GM19240 (cell line): ENCODE results near the gene ATF6.
"Not testable (repeated sequence)": the region's sequence is repeated elsewhere in the genome, so short reads cannot be mapped to it uniquely, and the experiment has no call there.

Source experiments
- DNase-seq: peaks from one replicate; pipeline ENCODE4 v3.0.0; 2011; ENCODE audit warnings: low spot score; ENCODE audit not compliant: insufficient read length

ATF6 gene

GRCh38 chr1:161826478-161826877 is 60.4 kb downstream of the ATF6 start:
- no peak for DNase-seq

- DNase-seq = no peak
These were observed 61.7 kb downstream of the ATF6 start for GRCh38 chr1:161827786-161828185.

GRCh38 chr1:161832299-161832907 is 66.3 kb downstream of the ATF6 start:
- DNase-seq = not testable (repeated sequence)

- no peak for DNase-seq
These were observed 68.9 kb downstream of the ATF6 start for GRCh38 chr1:161834967-161835550.

- no peak for DNase-seq
These were observed 69.9 kb downstream of the ATF6 start for GRCh38 chr1:161836018-161836417.

- DNase-seq = no peak
These were observed 72.2 kb downstream of the ATF6 start for GRCh38 chr1:161838362-161838761.

- no peak for DNase-seq
These were observed 72.8 kb downstream of the ATF6 start for GRCh38 chr1:161838885-161839284.

GRCh38 chr1:161839591-161839990 is 73.5 kb downstream of the ATF6 start:
- no peak for DNase-seq

- no peak for DNase-seq
These were observed 74.2 kb downstream of the ATF6 start for GRCh38 chr1:161840363-161840762.

GRCh38 chr1:161843156-161843555 is 77.0 kb downstream of the ATF6 start:
- DNase-seq = no peak

- no peak for DNase-seq
These were observed 78.6 kb downstream of the ATF6 start for GRCh38 chr1:161844696-161845095.

- no peak for DNase-seq
These were observed 82.6 kb downstream of the ATF6 start for GRCh38 chr1:161848676-161849075.

- DNase-seq = no peak
These were observed 83.4 kb downstream of the ATF6 start for GRCh38 chr1:161849518-161849917.

GRCh38 chr1:161855260-161855659 is 89.1 kb downstream of the ATF6 start:
- DNase-seq = no peak

GRCh38 chr1:161858271-161858670 is 92.2 kb downstream of the ATF6 start:
- DNase-seq = no peak

GRCh38 chr1:161863549-161863948 is 97.4 kb downstream of the ATF6 start:
- no peak for DNase-seq

- DNase-seq = no peak
These were observed 98.5 kb downstream of the ATF6 start for GRCh38 chr1:161864577-161864976.

GRCh38 chr1:161866241-161866640 is 100.1 kb downstream of the ATF6 start:
- no peak for DNase-seq

- DNase-seq = no peak
These were observed 102.7 kb downstream of the ATF6 start for GRCh38 chr1:161868832-161869231.

- DNase-seq = no peak
These were observed 103.2 kb downstream of the ATF6 start for GRCh38 chr1:161869291-161869690.

GRCh38 chr1:161872506-161872905 is 106.4 kb downstream of the ATF6 start:
- DNase-seq = no peak

GRCh38 chr1:161879261-161879660 is 113.1 kb downstream of the ATF6 start:
- no peak for DNase-seq

- no peak for DNase-seq
These were observed 118.4 kb downstream of the ATF6 start for GRCh38 chr1:161884475-161884874.
